HFF-Myc (cell line): Measurements from ENCODE around the gene PRDM16.

ENCODE experiments used
- DNase-seq: peaks from one replicate; pipeline ENCODE4 v3.0.0-alpha.2; 2011; ENCODE audit warnings: low read depth; ENCODE audit errors: extremely low read depth
- H3K4me3 ChIP-seq: replicated peaks from 2 replicates; pipeline ENCODE4 v1.5.1; 2011; ENCODE audit warnings: low read depth, mild to moderate bottlenecking, control low read depth, low read length
- TF ChIP-seq, protein P1 (sequence below): IDR thresholded peaks from 2 replicates; pipeline ENCODE4 v1.5.1; 2012; ENCODE audit warnings: mild to moderate bottlenecking, low read depth, low read length, control low read depth; ENCODE audit errors: missing control alignments

The PRDM16 gene

DNA sequence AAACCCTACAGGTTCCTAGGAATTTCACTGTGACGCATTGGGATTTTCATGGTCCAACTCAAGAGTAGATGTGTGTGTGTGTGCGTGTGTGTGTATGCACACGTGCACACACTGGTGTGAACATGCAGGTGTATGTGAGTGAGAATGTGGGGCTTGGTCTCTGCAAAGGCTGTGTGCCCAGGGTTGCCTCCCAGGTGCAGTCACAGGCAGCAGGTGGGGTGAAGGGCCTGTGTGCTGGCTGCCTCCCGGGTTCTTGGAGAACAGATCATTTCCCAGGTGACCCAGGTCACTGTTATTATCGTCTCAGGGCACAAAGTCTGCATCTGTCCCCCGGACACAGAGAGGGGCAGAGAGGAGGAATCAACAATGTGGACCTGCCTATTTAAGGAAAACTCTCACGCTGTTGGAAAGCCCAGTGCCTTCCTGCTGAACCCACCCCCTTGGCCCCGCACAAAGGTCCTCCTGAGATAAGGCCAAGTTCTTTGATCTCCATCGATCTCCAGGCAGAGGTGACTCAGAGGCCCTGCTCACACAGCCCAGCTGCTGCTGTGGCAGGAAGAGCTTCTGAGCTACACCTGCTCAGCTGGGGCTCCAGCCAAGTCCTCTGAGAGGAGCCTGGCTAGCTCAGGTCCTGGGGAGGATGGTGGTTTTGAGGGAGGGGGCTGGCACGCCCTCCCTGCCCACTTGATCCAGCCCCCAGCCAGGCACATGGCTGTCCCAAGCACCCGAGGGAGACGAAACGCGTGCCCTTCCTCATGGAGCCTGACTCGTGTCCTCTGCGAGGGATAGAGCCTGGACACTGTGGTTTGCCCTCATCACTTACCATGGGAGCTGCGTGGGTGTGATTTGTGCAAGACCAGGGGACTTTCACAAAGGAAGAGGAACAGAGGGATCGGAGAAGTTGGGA, 251.5 kb downstream of the PRDM16 start:
- H3K4me3 ChIP-seq = no peak overlapping the region
- TF ChIP-seq, protein P1, sequence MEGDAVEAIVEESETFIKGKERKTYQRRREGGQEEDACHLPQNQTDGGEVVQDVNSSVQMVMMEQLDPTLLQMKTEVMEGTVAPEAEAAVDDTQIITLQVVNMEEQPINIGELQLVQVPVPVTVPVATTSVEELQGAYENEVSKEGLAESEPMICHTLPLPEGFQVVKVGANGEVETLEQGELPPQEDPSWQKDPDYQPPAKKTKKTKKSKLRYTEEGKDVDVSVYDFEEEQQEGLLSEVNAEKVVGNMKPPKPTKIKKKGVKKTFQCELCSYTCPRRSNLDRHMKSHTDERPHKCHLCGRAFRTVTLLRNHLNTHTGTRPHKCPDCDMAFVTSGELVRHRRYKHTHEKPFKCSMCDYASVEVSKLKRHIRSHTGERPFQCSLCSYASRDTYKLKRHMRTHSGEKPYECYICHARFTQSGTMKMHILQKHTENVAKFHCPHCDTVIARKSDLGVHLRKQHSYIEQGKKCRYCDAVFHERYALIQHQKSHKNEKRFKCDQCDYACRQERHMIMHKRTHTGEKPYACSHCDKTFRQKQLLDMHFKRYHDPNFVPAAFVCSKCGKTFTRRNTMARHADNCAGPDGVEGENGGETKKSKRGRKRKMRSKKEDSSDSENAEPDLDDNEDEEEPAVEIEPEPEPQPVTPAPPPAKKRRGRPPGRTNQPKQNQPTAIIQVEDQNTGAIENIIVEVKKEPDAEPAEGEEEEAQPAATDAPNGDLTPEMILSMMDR = no peak
- no peak for DNase-seq

DNA sequence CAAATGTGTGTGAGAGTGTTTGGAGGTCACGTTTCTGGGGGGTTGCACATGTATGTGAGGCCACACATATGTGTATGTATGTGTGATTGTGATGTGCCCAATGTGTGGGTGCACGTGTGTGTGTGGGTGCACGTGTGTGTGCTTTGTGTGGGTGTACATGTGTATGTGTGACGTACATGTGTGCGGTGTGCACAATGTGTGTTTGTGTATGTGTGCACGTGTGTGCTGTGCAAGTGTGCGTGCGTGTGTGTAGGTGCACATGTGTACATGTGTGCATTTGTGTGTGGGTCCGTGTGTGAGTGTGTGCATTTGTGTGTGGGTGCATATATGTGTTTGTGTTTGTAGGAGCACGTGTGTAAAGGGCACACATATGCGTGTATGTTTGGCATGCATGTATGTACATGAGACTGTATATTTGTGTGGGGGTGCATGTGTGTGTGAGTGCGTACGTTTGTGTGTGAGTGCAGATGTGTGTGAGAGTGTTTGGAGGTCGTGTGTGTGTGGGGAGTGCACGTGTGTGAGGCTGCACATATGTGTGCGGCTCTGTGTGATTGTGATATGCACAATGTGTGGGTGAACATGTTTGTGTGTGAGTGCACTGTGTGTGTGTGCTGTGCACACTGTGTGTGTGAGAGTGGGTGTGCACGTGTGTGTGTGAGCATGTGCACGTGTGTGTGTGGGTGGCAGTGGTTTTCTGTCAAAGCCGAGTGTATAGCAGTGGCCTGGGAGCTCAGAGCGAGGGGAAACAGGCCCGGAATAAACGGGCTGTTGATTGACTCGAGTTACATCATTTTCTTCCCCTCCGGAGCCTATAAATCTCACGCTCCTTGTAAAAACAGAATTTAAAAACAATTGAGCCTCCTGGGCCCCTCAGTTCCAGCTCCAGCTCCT, 252.8 kb downstream of the PRDM16 start:
- no peak overlapping the region for H3K4me3 ChIP-seq
- DNase-seq = no peak
- TF ChIP-seq, protein P1 = no peak

DNA sequence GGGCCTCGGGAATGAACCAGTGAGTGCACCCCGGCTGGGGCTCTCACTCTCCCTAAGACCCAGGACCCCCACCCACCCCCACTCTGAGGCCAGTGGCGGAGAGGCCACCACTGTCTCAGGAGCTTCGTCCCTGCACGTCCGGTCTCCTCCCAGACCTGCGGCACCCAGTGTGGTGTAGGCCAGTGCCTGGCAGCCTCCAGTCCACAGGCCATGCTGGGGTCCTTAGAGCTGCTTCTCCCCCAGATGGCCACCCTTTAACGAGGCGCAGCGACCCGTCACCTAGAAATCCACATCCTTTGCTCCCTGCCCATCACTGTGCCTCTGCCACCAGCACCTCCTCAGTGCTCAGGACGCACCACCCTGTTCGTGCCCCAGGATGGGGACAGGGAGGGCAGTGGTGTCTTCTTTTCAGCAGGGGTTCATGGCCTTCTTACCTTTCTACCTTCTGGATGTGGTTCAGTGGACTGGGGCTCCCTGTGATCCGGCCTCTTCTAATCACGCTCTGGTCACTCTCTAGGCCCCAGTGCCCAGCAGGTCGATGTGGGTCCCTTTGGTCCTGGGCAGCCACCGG, 253.5 kb downstream of the PRDM16 start:
- TF ChIP-seq, protein P1 = no peak
- H3K4me3 ChIP-seq = no peak overlapping the region

DNA sequence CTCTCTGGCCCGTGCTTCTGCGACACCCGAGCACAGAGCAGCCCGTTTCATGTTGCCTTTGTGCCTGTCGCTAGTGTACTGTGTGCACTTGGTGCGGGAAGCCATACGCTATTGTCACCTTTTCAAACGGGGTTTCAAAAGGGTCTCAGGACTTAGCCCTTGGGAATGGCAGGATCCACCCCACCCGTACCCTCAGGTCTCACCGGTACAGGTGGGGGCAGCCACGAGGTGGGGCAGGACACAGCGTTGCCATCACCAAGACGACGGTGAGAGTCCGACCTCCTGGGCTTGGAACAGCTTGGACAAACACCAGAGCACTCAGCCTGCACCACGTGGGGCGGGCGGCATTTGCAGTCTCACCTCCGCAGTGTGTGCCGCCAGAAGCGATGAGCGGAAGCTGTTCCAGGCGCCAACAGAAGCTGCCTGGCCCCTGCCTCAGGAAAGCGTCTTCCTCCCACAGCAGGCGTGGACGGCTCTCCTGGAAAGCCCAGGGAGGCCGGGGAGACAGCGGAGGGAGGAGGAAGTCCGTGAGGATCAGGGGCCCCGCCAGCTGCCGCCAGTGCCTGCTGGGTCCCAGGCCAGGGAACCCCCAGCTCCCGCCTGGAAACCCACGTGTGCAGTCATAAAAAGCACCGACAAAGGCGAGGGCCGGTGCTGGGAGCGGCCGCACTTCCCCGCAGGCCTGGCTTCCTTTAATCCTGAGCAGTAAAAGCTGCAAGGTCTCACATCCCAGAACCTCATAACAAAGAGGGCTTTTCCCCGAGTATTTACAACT, 254.2 kb downstream of the PRDM16 start:
- no peak for DNase-seq

More for the DNA sequence above, 253.5 kb downstream of the PRDM16 start:
- no peak for DNase-seq

DNA sequence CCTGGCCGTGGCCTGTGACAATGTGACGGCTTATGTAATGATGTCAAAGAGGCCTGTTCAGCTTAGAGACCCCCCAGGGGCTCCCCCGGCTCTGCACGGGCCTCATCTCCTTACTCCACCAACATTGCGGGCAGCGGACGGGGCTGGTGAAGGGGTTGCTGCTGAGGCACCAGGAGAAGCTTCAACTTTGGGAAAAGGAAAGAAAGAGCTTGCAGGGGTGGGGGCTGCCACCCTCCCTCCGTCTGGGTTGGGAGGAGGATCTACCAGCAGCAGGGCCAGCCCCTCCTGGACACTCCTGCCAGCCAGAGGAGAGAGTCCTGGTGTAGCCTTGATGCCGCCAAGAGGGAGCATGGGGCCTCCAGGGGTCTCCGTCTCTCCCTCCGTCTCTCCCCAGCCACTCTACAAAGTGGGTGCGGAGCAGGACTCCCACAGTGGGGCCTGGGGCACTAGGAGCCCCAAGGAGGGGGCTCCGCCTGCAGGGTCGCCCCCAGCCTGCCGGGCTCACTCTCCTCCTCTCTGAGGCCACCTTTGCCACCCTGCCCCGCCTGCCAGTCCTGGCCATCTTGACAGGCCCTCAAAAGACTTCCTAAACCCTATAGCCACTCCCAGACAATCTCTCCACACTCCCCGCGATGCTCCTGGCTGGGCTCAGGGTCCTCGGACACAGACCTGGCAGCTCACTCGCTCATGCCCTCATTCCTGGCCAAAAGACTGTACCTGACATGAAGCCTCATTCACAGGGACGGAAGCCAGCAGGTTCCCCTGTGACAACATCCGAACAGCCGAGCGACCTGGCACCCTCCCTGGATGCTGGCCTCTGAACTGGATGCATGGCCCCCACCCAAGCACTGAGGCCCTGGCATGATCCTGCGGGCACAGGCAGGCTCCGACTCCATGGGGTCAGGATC, 255.0 kb downstream of the PRDM16 start:
- TF ChIP-seq, protein P1 = no peak
- no peak for DNase-seq
- H3K4me3 ChIP-seq = no peak overlapping the region

More for the DNA sequence above, 254.2 kb downstream of the PRDM16 start:
- TF ChIP-seq, protein P1 = no peak
- H3K4me3 ChIP-seq = no peak overlapping the region
